ENCODE measurements around the gene SHISAL1. TPM values are rescaled to one million over a fixed set of nuclear protein-coding genes. Genes with fewer than 3 reads are reported as not detected.

Gene SHISAL1
- total RNA-seq, 8 experiments from 2014 or later: 0.17 to 21.5 (median 3.5) TPM

- in situ Hi-C loops (cut with MboI; ENCODE audit: low pct_unique_long_range_greater_than_20kb in 2 of 9, low sequenced_read_pairs in 9 of 9, unreplicated experiment in 9 of 9): no loop called here
- 0 to 46% (median 28%) methylated on average over 1 to 7 of the region's 13 CpGs; no CpG with 5 or more reads in 2 of the 10 experiments for WGBS, 10 experiments
- Histone ChIP-seq H3K27ac (peak overlapping the region in 1 of 2 donors; percentile 16), H3K4me1 (replicated peaks in 1 of 2) (peaks cover 23 to 44% of the 10 kb centered on the region in 2 donors), H3K4me3 (no peak overlapping the region)
- peak; percentile 47 to 82 (median 67) for ATAC-seq (replicated peaks in 6 of 8)
Observed at GRCh38 chr22:44289414-44290171, 23.2 kb downstream of the SHISAL1 start.

- ATAC-seq (replicated peaks in 6 of 8): peak in 2 of 8 experiments; percentile 5
- in situ Hi-C loops (cut with MboI; ENCODE audit: low pct_unique_long_range_greater_than_20kb in 2 of 9, low sequenced_read_pairs in 9 of 9, unreplicated experiment in 9 of 9): no loop called here
- Histone ChIP-seq H3K4me1 (replicated peaks in 1 of 2) (peaks cover 23 to 44% of the 10 kb centered on the region in 2 donors), H3K4me3 (no peak overlapping the region), H3K27ac (no peak overlapping the region)
- 39 to 71% (median 67%) methylated on average over 2 to 4 of the region's 4 CpGs; no CpG with 5 or more reads in 7 of the 10 experiments for WGBS, 10 experiments
Observed at GRCh38 chr22:44288913-44289312, 23.8 kb downstream of the SHISAL1 start.

GRCh38 chr22:44287741-44288140, 25.0 kb downstream of the SHISAL1 start:
- 17 to 100% (median 77%) methylated on average over 1 to 7 of the region's 13 CpGs; no CpG with 5 or more reads in 7 of the 10 experiments for WGBS, 10 experiments
- no peak overlapping the region for H3K4me3 ChIP-seq
- in situ Hi-C loops (cut with MboI; ENCODE audit: low pct_unique_long_range_greater_than_20kb in 2 of 9, low sequenced_read_pairs in 9 of 9, unreplicated experiment in 9 of 9): no loop called here
- peak in 2 of 8 experiments; percentile 8 to 48 for ATAC-seq (replicated peaks in 6 of 8)
- H3K4me1 ChIP-seq (replicated peaks in 1 of 2): peaks cover 24 to 44% of the 10 kb centered on the region in 2 donors
- H3K27ac ChIP-seq: no peak overlapping the region

DNA sequence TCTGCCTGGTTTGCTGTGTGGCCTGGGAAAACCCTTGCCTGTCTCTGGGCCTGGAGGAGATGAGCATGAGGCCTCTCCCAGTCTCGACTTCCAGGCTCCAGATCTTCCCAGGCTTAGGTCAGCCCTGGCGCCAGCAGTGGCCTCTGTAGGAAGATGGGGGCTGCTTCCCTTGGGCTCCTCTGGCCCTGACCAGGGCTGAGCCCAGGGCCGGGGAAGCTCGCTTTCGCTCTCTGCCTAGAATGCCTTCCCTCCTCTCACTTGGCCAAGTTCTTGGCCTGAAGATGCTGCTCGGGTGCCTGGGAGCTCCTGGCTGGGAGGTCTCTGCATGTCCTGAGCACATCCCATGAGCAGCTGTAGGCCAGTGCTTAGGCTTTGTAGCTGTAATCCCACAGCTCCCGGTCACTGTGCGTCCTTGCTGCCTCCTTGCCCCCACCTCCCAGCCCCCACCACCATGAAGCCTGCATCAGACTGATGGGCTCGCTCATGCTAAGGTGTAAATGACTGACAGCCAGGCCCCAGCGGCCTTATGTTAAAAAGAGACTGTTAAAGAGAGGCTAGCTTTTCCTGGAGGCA, 25.5 kb downstream of the SHISAL1 start:
- ATAC-seq (replicated peaks in 6 of 8): peak in 1 of 8 experiments; percentile 11
- in situ Hi-C loops (cut with MboI; ENCODE audit: low pct_unique_long_range_greater_than_20kb in 2 of 9, low sequenced_read_pairs in 9 of 9, unreplicated experiment in 9 of 9): no loop called here
- H3K27ac ChIP-seq: no peak overlapping the region

GRCh38 chr22:44286646-44287045, 26.1 kb downstream of the SHISAL1 start:
- WGBS, 10 experiments: 95 to 97% methylated on average over 6 to 11 of the region's 19 CpGs; no CpG with 5 or more reads in 8 of the 10 experiments
- in situ Hi-C loops (cut with MboI; ENCODE audit: low pct_unique_long_range_greater_than_20kb in 2 of 9, low sequenced_read_pairs in 9 of 9, unreplicated experiment in 9 of 9): no loop called here

More for the DNA sequence above, 25.5 kb downstream of the SHISAL1 start:
- Histone ChIP-seq H3K4me3 (no peak overlapping the region), H3K4me1 (replicated peaks in 1 of 2) (peaks cover 24 to 44% of the 10 kb centered on the region in 2 donors)
- WGBS, 10 experiments: 49 to 81% (median 80%) methylated on average over 1 to 7 of the region's 10 CpGs; no CpG with 5 or more reads in 5 of the 10 experiments

GRCh38 chr22:44284711-44285110, 28.0 kb downstream of the SHISAL1 start:
- ATAC-seq (replicated peaks in 6 of 8): no peak
- H3K4me1 ChIP-seq (replicated peaks in 1 of 2): peaks cover 22 to 34% of the 10 kb centered on the region in 2 donors
- no peak overlapping the region for H3K4me3 ChIP-seq
- in situ Hi-C loops (cut with MboI; ENCODE audit: low pct_unique_long_range_greater_than_20kb in 2 of 9, low sequenced_read_pairs in 9 of 9, unreplicated experiment in 9 of 9): no loop called here
- 67 to 100% (median 78%) methylated on average over 1 of the region's 3 CpGs; no CpG with 5 or more reads in 5 of the 10 experiments for WGBS, 10 experiments
- no peak overlapping the region for H3K27ac ChIP-seq

More at GRCh38 chr22:44286646-44287045, 26.1 kb downstream of the SHISAL1 start:
- H3K4me1 ChIP-seq (replicated peaks in 1 of 2): peaks cover 24 to 46% of the 10 kb centered on the region in 2 donors
- H3K4me3 ChIP-seq: no peak overlapping the region
- peak in 3 of 8 experiments; percentile 45 to 75 (median 74) for ATAC-seq (replicated peaks in 6 of 8)
- H3K27ac ChIP-seq: no peak overlapping the region

DNA sequence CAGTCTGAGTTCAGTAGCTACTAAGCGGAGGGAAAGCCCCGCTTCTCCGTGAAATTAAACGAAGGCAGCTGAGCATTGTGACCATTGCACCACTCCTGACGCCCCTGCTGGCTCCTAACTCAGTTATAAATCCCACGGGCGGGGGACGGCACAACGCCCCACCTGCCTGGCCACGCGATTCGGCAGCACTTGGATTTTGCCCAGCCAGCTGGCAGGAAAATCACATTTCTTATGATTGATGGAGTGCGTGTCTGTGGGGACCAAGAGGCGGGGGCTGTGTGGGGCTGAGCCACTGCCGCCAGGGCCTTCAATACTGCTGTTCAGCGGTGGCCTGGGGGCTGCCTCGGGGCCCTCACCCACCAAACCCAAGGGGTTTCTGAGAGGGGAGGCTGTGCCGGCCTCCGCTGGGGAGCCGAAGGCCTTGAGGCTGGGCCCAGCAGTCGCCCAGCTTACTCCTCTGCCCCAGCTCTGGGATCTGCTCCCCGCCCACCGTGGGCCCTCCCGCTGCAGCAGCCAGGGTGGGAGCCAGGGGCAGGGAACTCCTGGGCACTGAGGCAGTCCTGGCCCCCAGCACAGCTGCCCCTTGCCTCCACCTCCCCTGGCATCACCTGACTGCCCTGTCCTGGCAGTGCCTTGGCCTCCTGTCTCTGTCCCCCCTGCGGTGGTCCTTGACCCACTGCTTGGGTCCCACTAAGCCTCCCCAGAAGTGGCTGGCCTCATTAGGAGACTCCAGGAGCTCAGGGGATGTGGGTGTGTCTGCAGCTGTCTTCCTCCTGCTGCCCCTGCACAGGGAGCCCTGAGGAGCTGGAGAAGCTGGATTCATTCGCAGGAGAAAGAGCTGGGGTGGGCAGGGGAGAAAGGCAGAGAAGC, 30.7 kb downstream of the SHISAL1 start:
- peak in 6 of 8 experiments; percentile 16 to 66 (median 54) for ATAC-seq (replicated peaks in 6 of 8)
- Histone ChIP-seq H3K4me1 (replicated peaks in 1 of 2) (peaks cover 38 to 39% of the 10 kb centered on the region in 2 donors), H3K27ac (peak overlapping the region; percentile 5 to 69), H3K4me3 (no peak overlapping the region)
- 68 to 86% (median 81%) methylated on average over 1 to 10 of the region's 26 CpGs; no CpG with 5 or more reads in 6 of the 10 experiments for WGBS, 10 experiments
- in situ Hi-C loops (cut with MboI; ENCODE audit: low pct_unique_long_range_greater_than_20kb in 2 of 9, low sequenced_read_pairs in 9 of 9, unreplicated experiment in 9 of 9): no loop called here

GRCh38 chr22:44280665-44281188, 32.0 kb downstream of the SHISAL1 start:
- Histone ChIP-seq H3K4me3 (no peak overlapping the region), H3K4me1 (replicated peaks in 1 of 2) (peaks cover 51 to 52% of the 10 kb centered on the region in 2 donors), H3K27ac (no peak overlapping the region)
- WGBS, 10 experiments: 100% methylated on average over 1 of the region's 9 CpGs; no CpG with 5 or more reads in 7 of the 10 experiments
- in situ Hi-C loops (cut with MboI; ENCODE audit: low pct_unique_long_range_greater_than_20kb in 2 of 9, low sequenced_read_pairs in 9 of 9, unreplicated experiment in 9 of 9): no loop called here
- no peak for ATAC-seq (replicated peaks in 6 of 8)

- H3K4me1 ChIP-seq (replicated peaks in 1 of 2): peaks cover 54 to 55% of the 10 kb centered on the region in 2 donors
- peak in 1 of 8 experiments; percentile 34 for ATAC-seq (replicated peaks in 6 of 8)
- in situ Hi-C loops (cut with MboI; ENCODE audit: low pct_unique_long_range_greater_than_20kb in 2 of 9, low sequenced_read_pairs in 9 of 9, unreplicated experiment in 9 of 9): no loop called here
- H3K4me3 ChIP-seq: no peak overlapping the region
- no peak overlapping the region for H3K27ac ChIP-seq
- 20 to 85% (median 40%) methylated on average over 2 to 5 of the region's 9 CpGs; no CpG with 5 or more reads in 6 of the 10 experiments for WGBS, 10 experiments
Observed at GRCh38 chr22:44279069-44279360, 33.7 kb downstream of the SHISAL1 start.

- ATAC-seq (replicated peaks in 6 of 8): peak in 2 of 8 experiments; percentile 4 to 22
- peaks cover 58 to 59% of the 10 kb centered on the region in 2 donors for H3K4me1 ChIP-seq (replicated peaks in 1 of 2)
- no peak overlapping the region for H3K27ac ChIP-seq
- H3K4me3 ChIP-seq: no peak overlapping the region
- in situ Hi-C loops (cut with MboI; ENCODE audit: low pct_unique_long_range_greater_than_20kb in 2 of 9, low sequenced_read_pairs in 9 of 9, unreplicated experiment in 9 of 9): no loop called here
- WGBS, 10 experiments: 72 to 93% (median 80%) methylated on average over 2 to 12 of the region's 17 CpGs; no CpG with 5 or more reads in 3 of the 10 experiments
Observed at GRCh38 chr22:44278243-44279068, 34.3 kb downstream of the SHISAL1 start.

DNA sequence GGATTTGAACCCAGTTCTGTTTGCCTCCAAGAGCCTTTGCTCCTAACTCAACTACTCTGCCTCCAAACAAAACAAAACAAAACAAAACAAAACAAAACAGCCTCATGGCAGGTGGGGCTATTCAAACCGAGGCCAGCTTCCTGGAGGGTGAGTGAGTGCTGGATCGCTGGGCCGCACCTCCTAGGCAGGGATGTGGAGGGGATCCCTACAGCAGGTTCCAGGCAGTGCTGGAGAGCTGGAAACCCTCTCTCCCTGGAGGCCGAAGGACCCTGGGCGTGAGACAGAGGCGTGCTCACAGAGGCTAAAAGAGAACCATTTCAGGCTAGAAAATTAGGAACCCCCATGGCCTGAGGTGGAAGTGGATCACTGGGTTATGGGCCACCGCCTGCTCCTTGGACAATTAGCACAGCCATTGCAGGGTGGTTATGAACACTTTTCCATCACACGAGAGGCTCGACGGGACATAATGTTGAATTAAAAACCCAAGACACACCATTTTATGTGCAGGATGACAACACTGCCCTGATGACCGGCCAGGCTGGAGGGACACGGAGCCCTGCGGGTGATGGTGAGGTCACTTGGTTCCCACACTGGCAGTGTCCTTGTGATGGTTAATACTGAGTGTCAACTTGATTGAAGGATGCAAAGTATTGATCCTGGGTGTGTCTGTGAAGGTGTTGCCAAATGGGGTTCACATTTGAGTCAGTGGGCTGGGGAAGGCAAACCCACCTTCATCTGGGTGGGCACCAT, 35.2 kb downstream of the SHISAL1 start:
- peak in 2 of 8 experiments; percentile 27 to 29 for ATAC-seq (replicated peaks in 6 of 8)
- WGBS, 10 experiments: 73 to 100% (median 86%) methylated on average over 1 to 5 of the region's 13 CpGs; no CpG with 5 or more reads in 4 of the 10 experiments
- in situ Hi-C loops (cut with MboI; ENCODE audit: low pct_unique_long_range_greater_than_20kb in 2 of 9, low sequenced_read_pairs in 9 of 9, unreplicated experiment in 9 of 9): no loop called here
- H3K4me3 ChIP-seq: no peak overlapping the region
- peaks cover 62 to 65% of the 10 kb centered on the region in 2 donors for H3K4me1 ChIP-seq (replicated peaks in 1 of 2)
- H3K27ac ChIP-seq: peak overlapping the region in 1 of 2 donors; percentile 41
